ENCODE measurements around the gene MRO.
"Not testable (repeated sequence)": the region's sequence is repeated elsewhere in the genome, so short reads cannot be mapped to it uniquely, and the experiment has no call there.

The MRO gene

DNA sequence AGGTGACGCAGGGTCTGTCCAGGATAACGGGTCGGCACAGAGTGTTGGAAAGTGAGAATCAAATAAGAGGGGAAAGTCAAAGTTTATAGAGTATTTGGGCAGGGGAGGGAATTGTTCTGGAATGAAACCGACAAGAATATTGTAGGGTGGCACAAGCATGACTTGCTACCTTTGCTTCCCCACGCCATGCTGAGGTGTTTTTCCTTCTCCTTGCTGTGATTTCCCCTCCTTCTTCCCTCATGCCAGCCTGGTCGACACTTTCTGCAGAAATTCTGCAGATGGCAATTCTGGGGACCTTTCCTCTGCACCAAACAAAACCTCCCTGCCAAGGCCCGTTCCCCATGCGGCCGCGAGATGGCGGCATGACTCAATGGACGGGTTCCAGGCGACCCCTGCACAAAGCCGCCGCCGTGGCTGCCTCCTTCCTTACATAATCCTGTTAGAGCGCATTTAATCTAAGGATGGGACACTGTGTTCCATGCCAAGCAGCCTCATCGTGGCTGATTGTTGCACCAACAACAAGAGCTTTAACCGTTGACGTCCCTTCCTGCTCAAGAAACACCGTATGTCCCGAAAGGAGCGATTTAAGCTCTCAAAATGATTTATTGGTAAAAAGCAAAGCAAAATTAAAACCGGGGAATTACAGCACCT is at the start of gene MRO:
TSS of gene MRO (minus strand) at position 289 of the 651 bp plus-strand sequence. CDS start 10,616 bp downstream, outside the sequence.
- DNase-seq (ENCODE audit: low read depth, low spot score) = peak; percentile 92

DNA sequence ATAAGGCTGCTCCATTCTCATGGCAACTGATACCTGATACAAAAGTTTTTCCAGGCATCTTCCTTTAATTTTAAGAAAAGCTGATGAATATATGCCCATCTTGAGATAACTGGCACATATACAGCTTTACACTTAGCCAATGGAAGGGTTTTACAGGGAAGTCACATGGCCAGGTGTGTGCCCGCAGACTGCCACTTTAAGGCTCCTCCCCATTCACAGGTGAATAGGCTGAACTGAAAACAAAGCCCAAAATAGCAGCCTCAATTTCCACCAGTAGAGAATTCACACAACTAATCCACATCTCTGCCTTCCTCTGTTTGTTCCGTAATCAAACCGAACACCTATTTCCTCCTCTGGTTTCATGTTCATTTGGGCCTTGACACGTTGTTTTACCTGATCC is 49.3 kb upstream of the MRO start:
- no peak for DNase-seq (ENCODE audit: low read depth, low spot score)

DNA sequence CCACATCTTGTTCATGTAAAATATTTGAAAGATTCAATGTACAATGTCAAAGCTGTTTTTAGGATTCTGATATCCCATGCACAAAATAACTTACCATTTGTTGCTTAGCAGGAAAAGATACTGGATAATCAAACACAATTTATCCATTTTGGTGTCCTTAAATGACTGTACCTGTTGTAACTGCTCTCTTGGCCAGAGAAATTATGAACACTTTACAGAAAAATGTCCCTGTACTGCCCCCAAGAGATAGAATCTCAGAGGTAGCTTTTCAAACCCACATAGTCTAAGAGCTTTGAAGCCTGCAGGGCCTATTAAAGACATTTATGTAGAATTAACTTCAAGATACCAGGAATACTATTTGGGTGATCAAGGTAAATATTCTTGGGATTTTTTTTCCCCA is 46.9 kb upstream of the MRO start:
- DNase-seq (ENCODE audit: low read depth, low spot score) = peak; percentile 35

DNA sequence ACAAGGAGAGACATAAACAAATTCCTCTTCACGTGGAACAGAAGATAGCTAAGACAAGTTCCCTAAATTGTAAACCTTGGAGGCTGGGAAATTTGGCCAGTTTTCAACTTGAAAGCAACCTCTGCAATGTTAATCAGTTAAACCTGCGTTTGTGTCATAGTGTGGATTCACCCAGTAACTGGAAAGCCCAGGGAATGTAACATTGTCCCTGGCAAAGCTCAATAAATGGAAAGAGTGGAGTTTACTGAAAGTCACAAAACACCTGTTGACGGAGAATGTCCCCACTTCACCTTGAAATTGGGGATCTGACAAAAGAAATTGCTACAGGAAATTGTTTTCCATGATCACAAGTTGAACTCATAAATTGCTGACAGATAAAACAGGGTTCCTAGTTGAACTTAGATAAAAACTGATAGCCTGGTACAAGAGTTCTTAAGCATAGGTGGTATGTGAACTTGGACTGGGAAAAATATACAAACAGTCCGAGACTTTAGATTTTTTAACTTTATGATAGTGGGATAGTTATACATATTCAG is 44.1 kb upstream of the MRO start:
- no peak for DNase-seq (ENCODE audit: low read depth, low spot score)

GRCh38 chr18:50862401-50862800 is 42.6 kb upstream of the MRO start:
- no peak for DNase-seq (ENCODE audit: low read depth, low spot score)

GRCh38 chr18:50861617-50862016 is 41.8 kb upstream of the MRO start:
- DNase-seq (ENCODE audit: low read depth, low spot score) = no peak

- DNase-seq (ENCODE audit: low read depth, low spot score) = no peak
Measured at GRCh38 chr18:50859793-50860555, 40.2 kb upstream of the MRO start.

- DNase-seq (ENCODE audit: low read depth, low spot score) = no peak
Measured at GRCh38 chr18:50857694-50858093, 37.9 kb upstream of the MRO start.

- not testable (repeated sequence) for DNase-seq (ENCODE audit: low read depth, low spot score)
Measured at GRCh38 chr18:50857166-50857565, 37.4 kb upstream of the MRO start.

DNA sequence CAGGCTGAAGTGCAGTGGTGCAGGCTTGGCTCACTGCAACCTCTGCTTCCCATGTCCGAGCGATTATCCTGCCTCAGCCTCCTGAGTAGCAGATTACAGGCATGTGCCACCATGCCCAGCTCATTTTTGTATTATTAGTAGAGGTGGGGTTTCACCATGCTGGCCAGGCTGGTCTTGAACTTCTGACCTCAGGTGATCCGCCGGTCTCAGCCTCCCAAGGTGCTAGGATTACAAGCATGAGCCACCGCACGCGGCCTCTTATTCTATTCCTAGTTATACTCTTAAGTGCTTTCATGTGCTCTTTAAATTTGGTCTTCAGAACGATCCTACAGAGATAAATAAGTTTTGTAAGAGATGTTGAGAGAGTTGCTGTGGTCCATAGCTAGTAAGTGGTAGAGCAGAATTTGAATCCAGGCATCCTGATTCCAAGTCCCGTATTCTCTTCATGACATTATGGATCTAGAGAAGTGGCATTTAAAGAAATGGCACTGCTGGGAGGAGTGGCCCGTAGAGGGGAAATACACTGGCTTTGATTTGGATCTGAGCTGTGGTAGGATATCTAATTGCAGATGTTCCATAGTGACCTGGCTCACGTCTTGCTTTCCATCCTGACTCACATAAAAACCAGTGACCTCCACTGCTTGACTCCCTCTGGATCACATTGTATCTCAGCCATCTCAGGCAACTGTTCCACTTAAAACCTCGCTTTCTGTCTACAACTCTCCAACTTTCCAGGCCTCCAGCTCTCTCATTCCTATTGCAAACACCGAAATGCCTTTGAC is 36.4 kb upstream of the MRO start:
- no peak for DNase-seq (ENCODE audit: low read depth, low spot score)

DNA sequence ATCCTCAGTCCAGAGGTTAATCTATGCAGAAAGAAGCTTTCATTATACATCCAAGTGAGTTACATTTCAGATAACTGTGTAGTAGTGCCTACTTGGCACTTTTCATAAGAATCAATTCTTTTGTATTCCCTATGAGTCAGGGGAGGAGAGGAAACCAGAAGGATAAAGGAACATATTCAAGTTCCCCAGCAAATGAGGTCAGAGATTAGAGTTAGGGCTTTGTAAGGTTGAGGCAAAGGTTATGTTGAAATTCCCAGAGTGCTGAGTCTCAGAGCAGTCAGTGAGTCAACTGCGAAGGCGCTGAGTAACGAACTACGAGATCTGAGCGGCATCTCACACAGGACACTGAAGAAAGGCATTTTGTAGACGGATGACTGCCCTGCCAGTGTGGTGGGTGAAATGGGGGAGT is 34.1 kb upstream of the MRO start:
- DNase-seq (ENCODE audit: low read depth, low spot score) = peak; percentile 70

- DNase-seq (ENCODE audit: low read depth, low spot score) = no peak
Measured at GRCh38 chr18:50850307-50851065, 30.7 kb upstream of the MRO start.

DNA sequence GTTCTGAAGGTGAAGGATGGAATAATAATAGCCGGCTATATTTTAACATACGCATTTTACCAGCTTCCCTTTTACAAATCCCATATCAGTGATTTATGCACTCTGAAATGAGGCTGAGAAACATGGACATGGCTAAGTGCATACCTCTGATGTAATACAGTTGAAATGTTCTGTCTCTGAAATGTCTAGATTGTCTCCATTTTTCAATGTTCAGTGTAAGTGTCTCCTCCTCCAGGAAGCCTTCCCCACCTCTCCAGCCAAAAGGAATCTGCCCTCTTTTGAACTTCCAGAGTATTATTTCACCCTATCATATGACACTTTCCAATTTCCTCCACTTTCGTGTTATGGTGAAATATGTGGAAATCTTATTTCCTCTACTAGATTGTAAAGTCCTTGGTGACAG is 29.6 kb upstream of the MRO start:
- DNase-seq (ENCODE audit: low read depth, low spot score) = no peak

DNA sequence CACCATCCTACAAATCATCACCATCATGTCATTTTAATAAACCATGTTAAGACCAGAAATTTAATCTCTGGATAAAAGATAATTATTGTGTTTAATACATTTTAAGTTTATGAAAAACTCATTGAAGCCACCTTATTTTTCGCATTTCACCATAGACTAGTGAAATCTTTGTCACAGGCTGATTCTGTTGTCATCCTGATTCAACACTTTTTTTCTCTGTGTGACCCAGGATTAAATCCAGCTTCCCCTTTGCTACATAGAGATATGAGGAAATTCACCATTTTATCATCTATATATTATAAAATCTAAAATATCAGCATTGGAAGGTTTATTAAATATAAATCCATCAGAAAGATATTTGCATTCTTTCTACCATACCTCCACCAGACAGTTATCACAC is 29.2 kb upstream of the MRO start:
- DNase-seq (ENCODE audit: low read depth, low spot score) = no peak

DNA sequence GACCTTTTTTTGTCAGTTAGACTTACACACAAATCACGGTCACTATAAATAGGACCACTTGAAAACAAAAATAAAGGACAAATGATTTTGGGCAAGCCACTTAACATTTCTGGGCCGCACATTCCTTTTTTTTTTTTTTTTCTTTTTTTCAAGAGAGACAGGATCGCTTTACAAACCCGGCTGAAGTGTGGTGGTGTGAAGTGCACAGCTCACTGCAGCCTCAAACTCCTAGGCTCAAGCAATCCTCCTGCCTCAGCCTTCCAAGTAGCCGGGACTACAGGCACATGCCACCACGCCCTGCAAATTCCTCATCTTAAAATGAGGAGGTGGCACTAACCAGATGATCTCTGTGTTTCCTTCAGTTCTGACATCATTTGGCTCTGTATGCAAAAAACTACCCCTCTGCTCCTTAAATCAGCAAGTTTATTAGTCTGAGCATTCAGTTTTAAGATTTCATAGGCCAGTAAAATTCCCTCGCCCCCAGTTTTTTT is 28.3 kb upstream of the MRO start:
- DNase-seq (ENCODE audit: low read depth, low spot score) = no peak

GRCh38 chr18:50847192-50847591 is 27.4 kb upstream of the MRO start:
- peak; percentile 53 for DNase-seq (ENCODE audit: low read depth, low spot score)

DNA sequence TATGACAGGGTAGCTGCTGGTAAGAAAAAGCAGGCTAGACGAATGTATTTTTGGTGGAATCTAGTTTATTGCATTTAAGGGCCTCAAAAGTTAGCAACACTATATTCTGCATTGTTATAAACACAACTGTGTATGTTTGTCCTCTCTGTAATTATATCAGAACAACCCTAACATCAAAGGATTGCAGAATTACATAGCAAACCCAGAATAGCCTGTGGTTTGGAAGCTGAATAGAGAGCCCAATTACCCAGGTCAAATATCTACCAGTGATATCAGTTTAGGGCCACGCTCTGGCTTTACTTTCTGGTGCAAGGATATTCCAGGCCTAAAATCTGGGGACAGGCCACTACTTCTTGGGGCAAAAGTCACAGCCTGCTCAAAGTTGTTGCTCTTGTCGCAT is 25.1 kb upstream of the MRO start:
- no peak for DNase-seq (ENCODE audit: low read depth, low spot score)

- DNase-seq (ENCODE audit: low read depth, low spot score) = no peak
Measured at GRCh38 chr18:50844554-50844953, 24.7 kb upstream of the MRO start.

GRCh38 chr18:50842846-50843245 is 23.0 kb upstream of the MRO start:
- no peak for DNase-seq (ENCODE audit: low read depth, low spot score)

DNA sequence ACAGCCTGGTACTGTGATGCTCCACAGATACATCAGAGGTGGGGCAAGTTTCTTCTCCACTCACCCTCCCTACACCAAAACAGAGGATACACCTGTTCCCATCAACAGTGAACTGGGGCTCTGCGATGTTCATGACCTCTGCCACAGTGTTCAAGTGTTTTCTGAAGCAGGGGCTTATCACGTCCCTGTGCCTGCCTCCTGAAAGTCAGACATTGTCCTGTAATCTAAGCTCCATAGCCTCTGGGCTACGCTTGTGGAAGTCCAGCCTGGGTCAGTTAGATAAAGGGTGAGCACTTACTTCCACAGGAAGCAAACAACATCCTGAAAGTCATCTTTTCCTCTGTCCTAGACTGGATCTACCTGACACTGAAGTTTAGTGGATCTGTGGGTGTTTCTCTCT is 20.2 kb upstream of the MRO start:
- no peak for DNase-seq (ENCODE audit: low read depth, low spot score)

DNA sequence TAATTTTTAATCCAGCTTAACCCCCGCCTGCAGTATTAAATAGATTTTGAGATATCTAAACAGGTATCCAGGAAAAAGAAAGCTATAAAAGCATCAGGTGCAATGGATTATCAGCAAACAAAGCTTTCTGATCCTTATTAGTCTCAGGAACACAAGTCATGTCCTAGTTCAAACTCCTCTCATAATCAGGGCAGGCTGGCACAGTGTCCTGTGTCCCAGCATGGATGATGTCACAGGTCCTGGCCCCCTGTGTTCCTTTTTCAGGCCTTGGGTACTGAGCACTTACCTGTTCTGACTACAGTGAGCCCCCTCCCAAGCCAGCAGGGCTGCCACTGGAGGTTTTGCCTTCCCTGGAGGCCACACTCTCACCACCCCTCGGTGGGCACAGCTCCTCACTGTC is 19.5 kb upstream of the MRO start:
- no peak for DNase-seq (ENCODE audit: low read depth, low spot score)

Measured in astrocyte of the hippocampus (primary cell).